Activated naive CD4-positive, alpha-beta T cell treated with anti-CD3 and anti-CD28 coated beads, Interleukin-2, amount 50 U/mL, for 16 hours (primary cell): ENCODE measurements around the gene PREB.

Experiments
- DNase-seq: peaks from one replicate; pipeline ENCODE4 v3.0.0-alpha.2; 2020

PREB gene

GRCh38 chr2:27094353-27094984, 40.0 kb downstream of the PREB start:
- DNase-seq = no peak

- no peak for DNase-seq
Measured at GRCh38 chr2:27093430-27094352, 40.7 kb downstream of the PREB start.

GRCh38 chr2:27092696-27093429, 41.6 kb downstream of the PREB start:
- DNase-seq = no peak

- DNase-seq = no peak
Measured at GRCh38 chr2:27091746-27092695, 42.4 kb downstream of the PREB start.

- DNase-seq = no peak
Measured at GRCh38 chr2:27089111-27089954, 45.1 kb downstream of the PREB start.

- DNase-seq = no peak
Measured at GRCh38 chr2:27088634-27089033, 45.8 kb downstream of the PREB start.

GRCh38 chr2:27087823-27088410, 46.5 kb downstream of the PREB start:
- DNase-seq = no peak

GRCh38 chr2:27086724-27087593, 47.5 kb downstream of the PREB start, which contains the start of gene KHK:
KHK (plus strand) TSS chr2:27086772; CDS start chr2:27087260, 488 bp downstream.
- peak; percentile 24 for DNase-seq

GRCh38 chr2:27086090-27086723, 48.2 kb downstream of the PREB start:
- peak; percentile 97 for DNase-seq

- DNase-seq = peak; percentile 42
Measured at GRCh38 chr2:27085673-27086089, 48.8 kb downstream of the PREB start.

GRCh38 chr2:27085062-27085672, 49.3 kb downstream of the PREB start:
- no peak for DNase-seq

GRCh38 chr2:27084297-27085061, 50.0 kb downstream of the PREB start:
- DNase-seq = no peak

GRCh38 chr2:27083410-27084296, 50.8 kb downstream of the PREB start:
- DNase-seq = no peak

GRCh38 chr2:27082773-27083409, 51.5 kb downstream of the PREB start:
- DNase-seq = no peak

- no peak for DNase-seq
Measured at GRCh38 chr2:27081984-27082772, 52.3 kb downstream of the PREB start.
